GM18519 (cell line): ENCODE data around the gene TAF1D.
"Not testable (repeated sequence)": the region's sequence is repeated elsewhere in the genome, so short reads cannot be mapped to it uniquely, and the experiment has no call there.

ENCODE experiments used
- ATAC-seq: cut with Tn5 transposase; IDR thresholded peaks from one replicate; pipeline ENCODE4 v1.9.1; 2021; ENCODE audit warnings: mild to moderate bottlenecking, moderate library complexity; ENCODE audit not compliant: unreplicated experiment, low FRiP score

The TAF1D gene

GRCh38 chr11:93741094-93741881, at the start of gene TAF1D, which contains the start of gene C11orf54:
Gene TAF1D, minus strand, starts transcription at chr11:93741495. Its CDS starts 2,191 bp downstream, at chr11:93739304.
Gene C11orf54, plus strand, starts transcription at chr11:93741672. Its CDS starts 5,722 bp downstream, at chr11:93747394.
- peak; percentile 76 for ATAC-seq

GRCh38 chr11:93784935-93785360, 43.7 kb upstream of the TAF1D start:
- ATAC-seq, result peak; percentile 32

- ATAC-seq, result peak; percentile 86
Measured at GRCh38 chr11:93784145-93784934, 43.0 kb upstream of the TAF1D start, which contains the start of gene MED17. Gene MED17, plus strand, starts transcription at chr11:93784282. Its CDS starts 232 bp downstream, at chr11:93784514.

- ATAC-seq, result peak; percentile 21
Measured at GRCh38 chr11:93783765-93784144, 42.5 kb upstream of the TAF1D start.

GRCh38 chr11:93783362-93783761, 42.1 kb upstream of the TAF1D start:
- no peak for ATAC-seq

GRCh38 chr11:93775289-93775688, 34.0 kb upstream of the TAF1D start:
- no peak for ATAC-seq

GRCh38 chr11:93774560-93774959, 33.3 kb upstream of the TAF1D start:
- ATAC-seq, result not testable (repeated sequence)

- ATAC-seq, result no peak
Measured at GRCh38 chr11:93773601-93774200, 32.4 kb upstream of the TAF1D start.

GRCh38 chr11:93773045-93773477, 31.8 kb upstream of the TAF1D start:
- ATAC-seq, result no peak

- ATAC-seq, result no peak
Measured at GRCh38 chr11:93772123-93772522, 30.8 kb upstream of the TAF1D start.

GRCh38 chr11:93770160-93770559, 28.9 kb upstream of the TAF1D start:
- no peak for ATAC-seq

GRCh38 chr11:93767018-93767417, 25.7 kb upstream of the TAF1D start:
- no peak for ATAC-seq

- no peak for ATAC-seq
Measured at GRCh38 chr11:93766504-93766903, 25.2 kb upstream of the TAF1D start.

- no peak for ATAC-seq
Measured at GRCh38 chr11:93765551-93765950, 24.3 kb upstream of the TAF1D start.

GRCh38 chr11:93761910-93762309, 20.6 kb upstream of the TAF1D start:
- no peak for ATAC-seq

- not testable (repeated sequence) for ATAC-seq
Measured at GRCh38 chr11:93759123-93759522, 17.8 kb upstream of the TAF1D start.

- ATAC-seq, result no peak
Measured at GRCh38 chr11:93757924-93758865, 16.9 kb upstream of the TAF1D start.

GRCh38 chr11:93757301-93757700, 16.0 kb upstream of the TAF1D start:
- ATAC-seq, result no peak

GRCh38 chr11:93756748-93757147, 15.5 kb upstream of the TAF1D start:
- no peak for ATAC-seq

- ATAC-seq, result no peak
Measured at GRCh38 chr11:93753241-93753640, 11.9 kb upstream of the TAF1D start.
